Right lung (tissue), 5 donors: Measurements from ENCODE around the gene TNFAIP8. TPM values are rescaled to one million over a fixed set of nuclear protein-coding genes. Genes with fewer than 3 reads are reported as not detected.

ENCODE experiments used
- DNase-seq, 2 donors: peaks; one replicate each; pipeline ENCODE4 v3.0.0-alpha.2; 2013
- polyA plus RNA-seq, 5 donors: library from polyadenylated mRNA; unstranded; fragments of 120-200 nt; gene quantifications; one replicate each; pipeline versions ENCODE4 v1.2.1 to v1.2.3, GENCODE V29; 2013; ENCODE audit warnings: inconsistent platforms in 1 of 5, low replicate concordance in 1 of 5; ENCODE audit not compliant: insufficient read length in 5 of 5, insufficient read depth in 1 of 5

TNFAIP8 gene
- polyA plus RNA-seq, 5 donors: 18.8 to 32.9 (median 24.5) TPM

GRCh38 chr5:119345861-119346260 lies 10.0 kb upstream of the TNFAIP8 start:
- no peak for DNase-seq

GRCh38 chr5:119346394-119346793 lies 9.4 kb upstream of the TNFAIP8 start:
- no peak for DNase-seq

GRCh38 chr5:119347574-119347973 lies 8.2 kb upstream of the TNFAIP8 start:
- no peak for DNase-seq

GRCh38 chr5:119347991-119348390 lies 7.8 kb upstream of the TNFAIP8 start:
- DNase-seq: no peak

GRCh38 chr5:119353213-119353612 lies 2.6 kb upstream of the TNFAIP8 start:
- DNase-seq: no peak

GRCh38 chr5:119353686-119354366 lies 2.0 kb upstream of the TNFAIP8 start:
- DNase-seq: no peak

- DNase-seq: no peak
These were observed 1.1 kb upstream of the TNFAIP8 start for GRCh38 chr5:119354537-119355243.

GRCh38 chr5:119355244-119355638 lies 578 bp upstream of the TNFAIP8 start:
- no peak for DNase-seq

GRCh38 chr5:119356612-119357188 lies 881 bp downstream of the TNFAIP8 start:
- DNase-seq: peak; percentile 51 to 61

GRCh38 chr5:119357270-119357669 lies 1.5 kb downstream of the TNFAIP8 start:
- no peak for DNase-seq

- DNase-seq: no peak
These were observed 2.1 kb downstream of the TNFAIP8 start for GRCh38 chr5:119357808-119358529.

- DNase-seq: no peak
These were observed 2.7 kb downstream of the TNFAIP8 start for GRCh38 chr5:119358530-119358900.

GRCh38 chr5:119358901-119359603 lies 3.2 kb downstream of the TNFAIP8 start:
- DNase-seq: no peak

GRCh38 chr5:119359737-119360413 lies 4.1 kb downstream of the TNFAIP8 start:
- no peak for DNase-seq

GRCh38 chr5:119360905-119361593 lies 5.2 kb downstream of the TNFAIP8 start:
- DNase-seq: no peak

GRCh38 chr5:119361594-119362125 lies 5.8 kb downstream of the TNFAIP8 start:
- no peak for DNase-seq

GRCh38 chr5:119362714-119363113 lies 6.9 kb downstream of the TNFAIP8 start:
- DNase-seq: no peak

GRCh38 chr5:119363271-119363670 lies 7.5 kb downstream of the TNFAIP8 start:
- no peak for DNase-seq

- no peak for DNase-seq
These were observed 8.1 kb downstream of the TNFAIP8 start for GRCh38 chr5:119363936-119364335.

- no peak for DNase-seq
These were observed 10.2 kb downstream of the TNFAIP8 start for GRCh38 chr5:119365847-119366539.
